Naive thymus-derived CD4-positive, alpha-beta T cell (primary cell): Measurements from ENCODE around the gene MACC1. TPM values are rescaled to one million over a fixed set of nuclear protein-coding genes. Genes with fewer than 3 reads are reported as not detected.

ENCODE experiments used
- ATAC-seq: fragments of 150-1000 bp; cut with Tn5 transposase; 2 replicates; pipeline ENCODE4 v1.10.0; 2021; ENCODE audit warnings: mild to moderate bottlenecking, moderate library complexity
- CTCF ChIA-PET: fragments of 350-600 bp; sonication (Branson Sonifier 250); formaldehyde crosslinking; loops from one replicate; lab custom pipeline; 2021; ENCODE audit warnings: antibody characterized with exemption; lab: Charles Lee
- POLR2A ChIA-PET: fragments of 350-600 bp; sonication (Branson Sonifier 250); formaldehyde crosslinking; loops from one replicate; lab custom pipeline; 2021; ENCODE audit warnings: antibody characterized with exemption, inconsistent platforms; lab: Charles Lee
- DNase-seq, 9 donors: peaks; one replicate each; pipeline versions ENCODE4 v3.0.0 to v3.0.0-alpha.2; 2020 to 2022; ENCODE audit warnings: mixed read lengths in 1 of 9
- H3K27ac ChIP-seq: one replicate; pipeline ENCODE4 v1.7.0; 2013; ENCODE audit warnings: mild to moderate bottlenecking, low read depth, low read length, moderate library complexity
- H3K27me3 ChIP-seq, 2 donors: one replicate each; pipeline ENCODE4 v1.7.0; 2013; ENCODE audit warnings: low read length in 2 of 2, mild to moderate bottlenecking in 2 of 2, moderate library complexity in 2 of 2; ENCODE audit not compliant: control insufficient read depth in 2 of 2, insufficient read depth in 2 of 2
- H3K36me3 ChIP-seq, 3 experiments: 1 replicate in 2 of 3; 2 replicates in 1 of 3; pipeline ENCODE4 v1.7.0; 2013; ENCODE audit warnings: low read length in 3 of 3, mild to moderate bottlenecking in 3 of 3, moderate library complexity in 1 of 3; ENCODE audit not compliant: insufficient read depth in 3 of 3, control insufficient read depth in 2 of 3
- H3K4me1 ChIP-seq, 2 donors: one replicate each; pipeline ENCODE4 v1.7.0; 2013; ENCODE audit warnings: low read length in 2 of 2, mild to moderate bottlenecking in 2 of 2, moderate library complexity in 1 of 2; ENCODE audit not compliant: control insufficient read depth in 2 of 2, insufficient read depth in 2 of 2
- H3K4me3 ChIP-seq: 2 replicates; pipeline ENCODE4 v1.7.0; 2013; ENCODE audit warnings: mild to moderate bottlenecking, low read length
- H3K9me3 ChIP-seq, 3 experiments: 1 replicate in 2 of 3; 2 replicates in 1 of 3; pipeline ENCODE4 v1.7.0; 2013; ENCODE audit warnings: low read length in 3 of 3; ENCODE audit not compliant: control insufficient read depth in 2 of 3
- H3K27ac Mint-ChIP-seq, 9 donors: one replicate each; pipeline ENCODE4 v1.8.0; 2020 to 2022; ENCODE audit warnings: mixed read lengths in 9 of 9, mild to moderate bottlenecking in 8 of 9, moderate library complexity in 5 of 9, inconsistent platforms in 2 of 9
- H3K27me3 Mint-ChIP-seq, 5 donors: one replicate each; pipeline ENCODE4 v1.8.0; 2021 to 2022; ENCODE audit warnings: mixed read lengths in 5 of 5, mild to moderate bottlenecking in 1 of 5
- H3K36me3 Mint-ChIP-seq, 5 donors: one replicate each; pipeline ENCODE4 v1.8.0; 2020 to 2022; ENCODE audit warnings: mixed read lengths in 5 of 5, mild to moderate bottlenecking in 3 of 5, inconsistent platforms in 1 of 5
- H3K4me1 Mint-ChIP-seq, 7 donors: one replicate each; pipeline ENCODE4 v1.8.0; 2020 to 2022; ENCODE audit warnings: mixed read lengths in 7 of 7, mild to moderate bottlenecking in 3 of 7, inconsistent platforms in 1 of 7
- H3K4me3 Mint-ChIP-seq, 10 donors: one replicate each; pipeline ENCODE4 v1.8.0; 2020 to 2022; ENCODE audit warnings: mild to moderate bottlenecking in 10 of 10, mixed read lengths in 10 of 10, moderate library complexity in 6 of 10, inconsistent platforms in 2 of 10
- H3K9me3 Mint-ChIP-seq, 11 donors: one replicate each; pipeline ENCODE4 v1.8.0; 2020 to 2022; ENCODE audit warnings: mixed read lengths in 11 of 11, mild to moderate bottlenecking in 4 of 11, inconsistent platforms in 1 of 11, moderate library complexity in 1 of 11
- intact Hi-C, 2 donors: fragments of 100-400 bp; cut with micrococcal nuclease; formaldehyde crosslinking; loops; one replicate each; pipeline ENCODE4 v1.15.1; 2023
- polyA plus RNA-seq, 2 donors: library from polyadenylated mRNA; unstranded; fragments of 300-500 nt; fragmentation: Illumina TruSeq; gene quantifications; one replicate each; pipeline ENCODE4 v1.2.3, GENCODE V29; 2021
- total RNA-seq, 6 experiments: library from RNA in 5 of 6; stranded (reverse) in 5 of 6; gene quantifications; 1 replicate in 5 of 6; 2 replicates in 1 of 6; pipeline ENCODE4 v1.2.3 and lab custom pipeline; 2021 to 2026

The MACC1 gene
- total and polyA plus RNA-seq, 7 experiments from 2014 or later, result 0.03 to 0.24 (median 0.13) TPM

GRCh38 chr7:20194343-20194995 lies 22.7 kb downstream of the MACC1 start:
- ChIA-PET CTCF (no interaction called here), POLR2A (no interaction called here)
- no peak for DNase-seq
- H3K27ac Mint-ChIP-seq, result no peak overlapping the region
- no peaks in the 10 kb centered on the region for H3K27me3 ChIP-seq
- no peak overlapping the region for H3K27ac ChIP-seq
- peaks cover 0 to 9% (median 2%) of the 10 kb centered on the region in 11 donors for H3K9me3 Mint-ChIP-seq
- no peak overlapping the region for H3K4me3 Mint-ChIP-seq
- H3K4me1 ChIP-seq, result no peaks in the 10 kb centered on the region
- H3K36me3 Mint-ChIP-seq, result peaks cover 0 to 3% (median 0%) of the 10 kb centered on the region in 5 donors
- no peaks in the 10 kb centered on the region for H3K36me3 ChIP-seq
- no peak overlapping the region for H3K4me3 ChIP-seq
- intact Hi-C loops, result no loop called here
- no peaks in the 10 kb centered on the region for H3K9me3 ChIP-seq
- no peak for ATAC-seq
- H3K4me1 Mint-ChIP-seq, result peaks cover 0 to 3% (median 3%) of the 10 kb centered on the region in 7 donors
- no peaks in the 10 kb centered on the region for H3K27me3 Mint-ChIP-seq

DNA sequence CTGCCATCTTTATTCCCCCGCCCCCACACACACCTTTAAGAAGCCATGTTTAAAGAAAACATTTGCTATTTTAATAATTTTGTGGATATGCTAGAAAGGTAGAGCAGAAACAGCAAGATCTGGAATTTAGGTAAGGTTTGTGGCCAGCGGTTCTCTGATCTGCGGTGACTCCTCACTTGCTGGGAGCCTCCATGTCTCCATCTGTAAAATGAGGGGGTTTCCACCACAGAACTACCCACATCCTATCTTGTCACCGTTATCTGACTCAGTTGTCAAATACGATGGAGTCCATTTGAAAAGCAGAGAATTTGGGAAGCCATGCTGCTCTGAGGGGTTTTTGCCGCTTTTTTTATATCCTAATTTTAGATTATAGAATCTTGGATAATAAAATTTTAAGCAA lies 23.3 kb downstream of the MACC1 start:
- no peak overlapping the region for H3K27ac Mint-ChIP-seq
- no peaks in the 10 kb centered on the region for H3K4me1 Mint-ChIP-seq
- Histone ChIP-seq H3K27me3 (no peaks in the 10 kb centered on the region), H3K27ac (no peak overlapping the region), H3K9me3 (no peaks in the 10 kb centered on the region), H3K36me3 (no peaks in the 10 kb centered on the region), H3K4me3 (no peak overlapping the region), H3K4me1 (no peaks in the 10 kb centered on the region)
- no peak overlapping the region for H3K4me3 Mint-ChIP-seq
- H3K27me3 Mint-ChIP-seq, result no peaks in the 10 kb centered on the region
- ATAC-seq, result no peak
- CTCF ChIA-PET, result interaction anchor here (0.7 kb wide), 1 partner anchor 557 kb away, joined by 7 read pairs; no protein-coding TSS in a partner anchor
- H3K9me3 Mint-ChIP-seq, result peaks cover 0 to 10% (median 5%) of the 10 kb centered on the region in 11 donors
- POLR2A ChIA-PET, result no interaction called here
- peaks cover 0 to 3% (median 0%) of the 10 kb centered on the region in 5 donors for H3K36me3 Mint-ChIP-seq
- DNase-seq, result no peak
- intact Hi-C loops, result no loop called here

GRCh38 chr7:20193242-20193777 lies 23.9 kb downstream of the MACC1 start:
- intact Hi-C loops, result no loop called here
- Histone ChIP-seq H3K27me3 (no peaks in the 10 kb centered on the region), H3K4me3 (no peak overlapping the region), H3K36me3 (no peaks in the 10 kb centered on the region), H3K4me1 (no peaks in the 10 kb centered on the region), H3K27ac (no peak overlapping the region), H3K9me3 (no peaks in the 10 kb centered on the region)
- H3K27me3 Mint-ChIP-seq, result no peaks in the 10 kb centered on the region
- CTCF ChIA-PET, result interaction anchor here (0.7 kb wide), 1 partner anchor 558 kb away, joined by 7 read pairs; no protein-coding TSS in a partner anchor
- peaks cover 0 to 11% (median 5%) of the 10 kb centered on the region in 11 donors for H3K9me3 Mint-ChIP-seq
- no peak overlapping the region for H3K4me3 Mint-ChIP-seq
- peaks cover 0 to 2% (median 0%) of the 10 kb centered on the region in 7 donors for H3K4me1 Mint-ChIP-seq
- H3K36me3 Mint-ChIP-seq, result peaks cover 0 to 3% (median 0%) of the 10 kb centered on the region in 5 donors
- POLR2A ChIA-PET, result no interaction called here
- DNase-seq (no peak), ATAC-seq (no peak)
- H3K27ac Mint-ChIP-seq, result no peak overlapping the region

- intact Hi-C loops, result no loop called here
- Histone ChIP-seq H3K9me3 (no peaks in the 10 kb centered on the region), H3K4me1 (no peaks in the 10 kb centered on the region), H3K36me3 (no peaks in the 10 kb centered on the region), H3K27ac (no peak overlapping the region), H3K4me3 (no peak overlapping the region), H3K27me3 (no peaks in the 10 kb centered on the region)
- DNase-seq, result no peak
- ChIA-PET POLR2A (interaction anchor here (0.6 kb wide), 1 partner anchor 729 kb away, joined by 3 read pairs; no protein-coding TSS in a partner anchor), CTCF (no interaction called here)
- no peak overlapping the region for H3K27ac Mint-ChIP-seq
- H3K27me3 Mint-ChIP-seq, result no peaks in the 10 kb centered on the region
- peaks cover 2 to 11% (median 5%) of the 10 kb centered on the region in 11 donors for H3K9me3 Mint-ChIP-seq
- H3K4me3 Mint-ChIP-seq, result no peak overlapping the region
- peaks cover 0 to 6% (median 0%) of the 10 kb centered on the region in 7 donors for H3K4me1 Mint-ChIP-seq
- no peak for ATAC-seq
- peaks cover 0 to 3% (median 0%) of the 10 kb centered on the region in 5 donors for H3K36me3 Mint-ChIP-seq
Observed at GRCh38 chr7:20191391-20191869, 25.8 kb downstream of the MACC1 start.

GRCh38 chr7:20190560-20191390 lies 26.4 kb downstream of the MACC1 start:
- ATAC-seq (no peak), DNase-seq (no peak)
- Histone ChIP-seq H3K4me1 (no peaks in the 10 kb centered on the region), H3K9me3 (no peaks in the 10 kb centered on the region), H3K36me3 (no peaks in the 10 kb centered on the region), H3K4me3 (no peak overlapping the region), H3K27ac (no peak overlapping the region), H3K27me3 (no peaks in the 10 kb centered on the region)
- ChIA-PET POLR2A (interaction anchor here (0.6 kb wide), 1 partner anchor 728 kb away, joined by 3 read pairs; no protein-coding TSS in a partner anchor), CTCF (no interaction called here)
- no peaks in the 10 kb centered on the region for H3K27me3 Mint-ChIP-seq
- peaks cover 0 to 3% (median 0%) of the 10 kb centered on the region in 5 donors for H3K36me3 Mint-ChIP-seq
- intact Hi-C loops, result no loop called here
- H3K4me3 Mint-ChIP-seq, result no peak overlapping the region
- H3K9me3 Mint-ChIP-seq, result peaks cover 2 to 11% (median 5%) of the 10 kb centered on the region in 11 donors
- peaks cover 0 to 6% (median 0%) of the 10 kb centered on the region in 7 donors for H3K4me1 Mint-ChIP-seq
- no peak overlapping the region for H3K27ac Mint-ChIP-seq

DNA sequence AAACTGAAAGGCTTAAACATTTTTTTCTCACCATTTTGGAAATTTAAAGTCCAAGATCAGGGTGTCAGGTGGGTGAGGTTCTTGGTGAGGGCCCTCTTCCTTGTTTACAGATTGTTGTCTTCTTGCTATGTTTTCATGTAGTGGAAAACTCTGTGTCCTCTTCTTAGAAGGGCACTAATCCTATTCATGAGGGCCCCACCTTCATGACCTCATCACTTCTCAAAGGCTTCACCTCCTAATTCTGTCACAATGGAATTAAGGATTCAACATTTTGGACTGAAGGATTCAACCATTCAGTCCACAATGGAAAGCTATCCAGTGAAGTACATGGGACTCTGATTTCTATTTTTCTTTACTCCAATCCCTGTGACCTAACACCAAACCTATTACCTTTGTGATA lies 27.3 kb downstream of the MACC1 start:
- H3K27ac ChIP-seq, result no peak overlapping the region
- ChIA-PET POLR2A (no interaction called here), CTCF (interaction anchor here (0.7 kb wide), 1 partner anchor 1496 kb away, joined by 3 read pairs; no protein-coding TSS in a partner anchor)
- no peak overlapping the region for H3K4me3 ChIP-seq
- Mint-ChIP-seq H3K4me3 (no peak overlapping the region), H3K27ac (no peak overlapping the region), H3K4me1 (peaks cover 0 to 6% (median 0%) of the 10 kb centered on the region in 7 donors), H3K9me3 (peaks cover 2 to 11% (median 5%) of the 10 kb centered on the region in 11 donors), H3K36me3 (peaks cover 0 to 3% (median 0%) of the 10 kb centered on the region in 5 donors), H3K27me3 (no peaks in the 10 kb centered on the region)
- DNase-seq, result no peak
- intact Hi-C loops, result no loop called here
- no peak for ATAC-seq
- no peaks in the 10 kb centered on the region for H3K36me3 ChIP-seq
- H3K9me3 ChIP-seq, result no peaks in the 10 kb centered on the region
- H3K4me1 ChIP-seq, result no peaks in the 10 kb centered on the region
- H3K27me3 ChIP-seq, result no peaks in the 10 kb centered on the region
